GM21381 (cell line): ENCODE results near the gene KRT4.
"Not testable (repeated sequence)": the region's sequence is repeated elsewhere in the genome, so short reads cannot be mapped to it uniquely, and the experiment has no call there.

Experiments used
- ATAC-seq: cut with Tn5 transposase; IDR thresholded peaks from one replicate; pipeline ENCODE4 v1.9.1; 2021; ENCODE audit warnings: mild to moderate bottlenecking, moderate library complexity; ENCODE audit not compliant: unreplicated experiment

KRT4 gene

DNA sequence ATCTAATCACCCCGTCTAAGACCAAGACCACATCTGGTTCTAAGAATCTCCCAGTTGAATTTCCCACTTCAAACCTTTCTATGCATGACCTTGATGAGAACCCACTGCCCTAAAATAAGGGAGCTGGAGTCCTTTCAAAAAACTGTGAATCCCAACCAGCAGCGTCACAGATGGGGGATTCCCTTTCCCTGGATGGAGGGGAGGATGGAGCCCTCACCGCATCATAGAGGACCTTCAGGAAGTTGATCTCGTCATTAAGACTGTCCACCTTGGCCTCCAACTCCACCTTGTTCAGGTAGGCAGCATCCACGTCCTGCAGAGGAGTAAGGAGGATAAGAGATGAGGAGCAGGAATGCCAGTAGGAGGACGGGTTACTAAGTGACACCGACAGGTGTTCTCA is 4.8 kb downstream of the KRT4 start:
- no peak for ATAC-seq

GRCh38 chr12:52808573-52809160 is 5.2 kb downstream of the KRT4 start:
- ATAC-seq, result no peak

DNA sequence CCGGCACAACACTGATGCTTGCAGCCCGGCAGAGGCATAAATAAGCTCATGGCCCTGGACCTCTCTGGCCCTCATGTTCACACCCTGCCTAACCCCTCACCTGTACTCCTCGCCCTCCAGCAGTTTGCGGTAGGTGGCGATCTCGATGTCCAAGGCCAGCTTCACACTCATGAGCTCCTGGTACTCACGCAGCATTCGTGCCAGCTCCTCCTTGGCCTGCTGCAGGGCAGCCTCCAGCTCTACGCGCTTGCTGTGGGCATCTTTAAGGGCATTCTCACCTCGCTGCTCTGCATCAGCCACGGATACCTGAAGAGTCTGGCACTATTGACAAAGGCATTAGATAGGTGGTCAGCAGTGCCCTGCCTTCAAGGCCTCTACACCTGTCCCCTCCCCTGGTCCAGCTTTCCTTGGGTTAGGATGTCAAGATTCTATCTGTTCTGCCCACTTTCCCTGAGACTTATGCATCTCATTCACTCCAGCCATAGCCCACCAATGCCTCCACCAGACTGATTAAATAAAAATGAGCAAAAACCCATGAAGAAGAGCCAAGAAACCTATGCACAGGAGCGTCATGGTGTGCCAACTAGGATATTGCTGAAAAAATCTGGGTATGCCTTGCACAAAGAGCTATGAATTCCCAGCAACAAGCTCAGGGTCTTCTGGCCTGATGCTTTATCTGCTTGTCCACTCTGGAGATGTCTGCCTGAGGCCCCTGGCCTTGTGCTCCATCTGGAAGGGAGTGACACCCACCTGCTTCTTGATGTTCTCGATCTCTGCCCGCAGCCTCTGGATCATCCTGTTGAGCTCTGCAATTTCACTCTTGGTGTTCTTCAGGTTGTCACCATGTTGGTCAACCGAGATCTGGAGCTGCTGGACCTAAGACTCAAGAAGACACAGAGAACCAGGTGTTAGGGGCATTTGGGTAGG is 6.1 kb downstream of the KRT4 start:
- ATAC-seq, result no peak

GRCh38 chr12:52806821-52807543 is 6.9 kb downstream of the KRT4 start:
- no peak for ATAC-seq

- no peak for ATAC-seq
Observed at GRCh38 chr12:52806169-52806811, 7.6 kb downstream of the KRT4 start.

GRCh38 chr12:52805739-52806138 is 8.2 kb downstream of the KRT4 start:
- ATAC-seq, result no peak

DNA sequence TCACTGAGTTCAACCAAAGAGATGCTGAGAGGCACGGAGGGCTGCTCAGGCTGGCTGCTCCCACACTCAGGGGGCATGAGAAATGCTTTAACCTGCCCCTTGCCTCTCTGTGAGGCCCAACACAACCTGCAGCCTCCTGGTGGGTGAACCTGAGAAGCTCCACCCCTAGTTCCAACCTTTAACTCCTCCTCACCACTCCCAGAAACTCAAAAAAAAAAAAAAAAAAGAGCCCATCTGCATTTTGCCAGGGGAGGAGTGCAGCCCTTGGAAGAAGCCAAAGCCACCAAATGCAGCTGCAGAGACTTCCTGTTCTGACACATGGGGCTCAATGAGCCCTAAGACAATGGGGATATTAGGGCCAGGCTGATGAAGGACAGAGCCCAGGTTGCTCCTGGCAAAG is 8.9 kb downstream of the KRT4 start:
- no peak for ATAC-seq

- no peak for ATAC-seq
Observed at GRCh38 chr12:52802442-52802841, 11.5 kb downstream of the KRT4 start.

DNA sequence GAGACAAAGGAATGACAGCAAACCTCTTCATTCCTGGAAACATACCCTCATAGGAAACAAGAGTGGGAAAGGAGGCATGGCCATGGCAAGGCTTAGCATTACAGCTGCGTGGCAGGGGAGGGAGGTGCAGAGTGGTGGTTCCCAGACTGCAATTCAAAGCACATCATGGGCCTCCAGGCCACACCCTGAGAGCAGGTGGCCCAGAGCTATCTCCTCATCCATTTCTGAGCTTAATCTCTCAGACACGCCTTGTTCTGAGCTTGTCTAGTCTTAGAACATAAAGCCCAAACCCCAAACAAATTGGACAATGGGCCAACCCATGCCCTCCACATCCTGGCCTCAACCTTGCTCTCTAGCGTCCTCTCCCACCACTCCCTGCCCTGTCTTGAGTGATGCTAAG is 12.1 kb downstream of the KRT4 start:
- no peak for ATAC-seq

GRCh38 chr12:52800259-52800917 is 13.5 kb downstream of the KRT4 start:
- ATAC-seq, result no peak

GRCh38 chr12:52799505-52800211 is 14.3 kb downstream of the KRT4 start:
- no peak for ATAC-seq

- ATAC-seq, result no peak
Observed at GRCh38 chr12:52798671-52799504, 15.0 kb downstream of the KRT4 start.

DNA sequence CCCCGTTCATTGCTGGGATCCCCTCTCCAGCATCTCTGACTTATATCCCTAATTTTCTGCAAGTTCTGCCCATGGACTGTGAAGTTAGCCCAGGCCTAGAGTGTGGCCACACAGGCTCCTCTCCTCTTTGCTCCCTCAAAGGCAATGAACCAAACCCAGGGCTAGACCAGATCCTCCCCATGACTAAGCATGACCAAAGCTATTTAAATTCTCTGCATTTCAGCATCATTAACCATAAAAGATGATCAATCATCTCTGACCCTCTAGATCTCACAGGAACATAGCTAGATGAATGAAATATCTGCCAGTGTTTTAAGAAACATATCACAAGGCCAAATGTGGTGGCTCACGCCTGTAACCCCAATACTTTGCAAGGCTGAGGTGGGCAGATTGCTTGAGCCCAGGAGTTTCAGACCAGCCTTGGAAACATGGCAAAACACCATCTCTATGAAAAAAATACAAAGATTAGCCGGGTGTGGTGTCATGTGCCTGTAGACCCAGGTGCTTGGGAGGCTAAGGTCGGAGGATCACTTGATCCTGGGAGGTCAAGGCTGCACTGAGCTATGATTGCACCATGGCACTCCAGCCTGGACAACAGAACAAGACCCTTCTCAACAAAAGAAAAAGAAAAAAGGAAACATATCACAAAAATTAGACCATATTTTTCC is 15.8 kb downstream of the KRT4 start:
- no peak for ATAC-seq

- no peak for ATAC-seq
Observed at GRCh38 chr12:52797529-52797894, 16.4 kb downstream of the KRT4 start.

GRCh38 chr12:52796839-52797528 is 16.9 kb downstream of the KRT4 start:
- ATAC-seq, result no peak

DNA sequence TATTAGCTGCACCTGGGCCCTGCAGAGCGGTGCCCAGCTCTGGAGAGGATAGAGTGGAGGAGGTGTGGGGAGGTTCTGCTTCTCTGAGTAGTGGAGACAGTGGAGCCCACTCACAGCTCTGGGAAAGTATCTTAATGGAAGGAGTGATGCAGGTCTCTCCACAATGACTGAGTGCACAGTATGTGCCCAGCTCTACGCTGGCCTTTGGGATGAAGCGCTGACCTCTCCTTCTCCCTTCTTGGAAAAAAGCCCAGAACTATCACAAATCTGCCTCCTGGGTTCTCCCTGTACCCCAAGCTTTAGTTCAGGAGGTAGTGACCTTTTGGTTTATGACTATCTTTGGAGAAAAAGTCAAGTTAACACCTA is 17.5 kb downstream of the KRT4 start:
- ATAC-seq, result no peak

GRCh38 chr12:52795694-52796428 is 18.1 kb downstream of the KRT4 start, which contains the start of gene KRT3:
Gene KRT3 (minus strand): TSS chr12:52796117. CDS start chr12:52796042, 75 bp downstream.
- ATAC-seq, result no peak

GRCh38 chr12:52795332-52795674 is 18.6 kb downstream of the KRT4 start:
- not testable (repeated sequence) for ATAC-seq
